GM21390 (cell line): ENCODE data around the gene AARS2.

ENCODE experiments used
- ATAC-seq: cut with Tn5 transposase; IDR thresholded peaks from one replicate; pipeline ENCODE4 v1.9.1; 2021; ENCODE audit not compliant: unreplicated experiment

Gene AARS2

GRCh38 chr6:44250067-44250717 is 63.0 kb downstream of the AARS2 start:
- ATAC-seq: no peak
